ENCODE results near the gene CYTL1. TPM values are rescaled to one million over a fixed set of nuclear protein-coding genes. Genes with fewer than 3 reads are reported as not detected.
"Not testable (repeated sequence)": the region's sequence is repeated elsewhere in the genome, so short reads cannot be mapped to it uniquely, and the experiment has no call there.

Gene CYTL1
- total RNA-seq, 1 experiment from 2014 or later: not detected

GRCh38 chr4:5010984-5011383, 8.3 kb downstream of the CYTL1 start:
- no peak for DNase-seq
- no peaks in the 10 kb centered on the region for H3K4me1 ChIP-seq (replicated peaks; ENCODE audit: insufficient read depth)
- POLR2A ChIA-PET (ENCODE audit: unreplicated experiment): no interaction called here

DNA sequence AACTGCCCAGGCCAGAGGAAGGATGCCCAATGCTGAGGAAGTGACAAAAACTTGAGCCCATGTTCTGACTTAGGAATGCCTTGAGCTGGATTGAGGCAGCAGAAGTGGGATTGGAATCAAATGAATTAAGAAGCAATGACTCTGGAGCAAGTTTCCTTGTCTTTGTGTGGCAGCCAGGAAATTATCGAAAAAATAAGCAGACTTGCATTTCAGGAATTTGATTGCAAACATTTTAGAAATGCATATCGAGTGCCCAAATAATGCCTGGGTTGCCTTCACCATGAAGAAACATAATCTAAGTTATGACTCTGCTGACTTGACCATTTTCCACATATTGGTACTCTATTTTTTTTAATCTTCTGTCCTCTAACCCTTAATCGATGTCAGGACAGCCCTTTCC, 9.5 kb downstream of the CYTL1 start:
- H3K4me2 ChIP-seq: no peak overlapping the region
- H3F3A ChIP-seq (ENCODE audit: insufficient read depth, low read depth): no peaks in the 10 kb centered on the region
- BruUV-seq (replicated peaks): no TSS peak
- no peak for TF ChIP-seq EZH2 (IDR thresholded peaks at IDR 0.05; ENCODE audit: low read depth)
- TF ChIP-seq, protein P1, sequence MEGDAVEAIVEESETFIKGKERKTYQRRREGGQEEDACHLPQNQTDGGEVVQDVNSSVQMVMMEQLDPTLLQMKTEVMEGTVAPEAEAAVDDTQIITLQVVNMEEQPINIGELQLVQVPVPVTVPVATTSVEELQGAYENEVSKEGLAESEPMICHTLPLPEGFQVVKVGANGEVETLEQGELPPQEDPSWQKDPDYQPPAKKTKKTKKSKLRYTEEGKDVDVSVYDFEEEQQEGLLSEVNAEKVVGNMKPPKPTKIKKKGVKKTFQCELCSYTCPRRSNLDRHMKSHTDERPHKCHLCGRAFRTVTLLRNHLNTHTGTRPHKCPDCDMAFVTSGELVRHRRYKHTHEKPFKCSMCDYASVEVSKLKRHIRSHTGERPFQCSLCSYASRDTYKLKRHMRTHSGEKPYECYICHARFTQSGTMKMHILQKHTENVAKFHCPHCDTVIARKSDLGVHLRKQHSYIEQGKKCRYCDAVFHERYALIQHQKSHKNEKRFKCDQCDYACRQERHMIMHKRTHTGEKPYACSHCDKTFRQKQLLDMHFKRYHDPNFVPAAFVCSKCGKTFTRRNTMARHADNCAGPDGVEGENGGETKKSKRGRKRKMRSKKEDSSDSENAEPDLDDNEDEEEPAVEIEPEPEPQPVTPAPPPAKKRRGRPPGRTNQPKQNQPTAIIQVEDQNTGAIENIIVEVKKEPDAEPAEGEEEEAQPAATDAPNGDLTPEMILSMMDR (conservative IDR thresholded peaks at IDR 0.05): no peak
- intact Hi-C loops (cut with micrococcal nuclease; ENCODE audit: unreplicated experiment): no loop called here
- no peak overlapping the region for H3K27ac ChIP-seq
- no peak overlapping the region for H3K4me3 ChIP-seq
- H3K4me1 ChIP-seq (replicated peaks; ENCODE audit: insufficient read depth): no peaks in the 10 kb centered on the region
- H3K27me3 ChIP-seq (ENCODE audit: insufficient read depth, low read depth): peaks cover 85% of the 10 kb centered on the region
- no peaks in the 10 kb centered on the region for H3K36me3 ChIP-seq (ENCODE audit: low read depth)
- H3K9me3 ChIP-seq (ENCODE audit: insufficient read depth, low read depth): no peaks in the 10 kb centered on the region
- no peaks in the 10 kb centered on the region for H4K20me1 ChIP-seq (ENCODE audit: insufficient read depth)
- POLR2A ChIA-PET (ENCODE audit: unreplicated experiment): no interaction called here
- no peaks in the 10 kb centered on the region for H3K79me2 ChIP-seq (ENCODE audit: low read depth)
- no peak overlapping the region for H2AFZ ChIP-seq
- CTCF ChIA-PET: no interaction called here
- no peaks in the 10 kb centered on the region for H3K9me2 ChIP-seq (ENCODE audit: insufficient read depth)
- no peak for DNase-seq

More at GRCh38 chr4:5010984-5011383, 8.3 kb downstream of the CYTL1 start:
- no peak overlapping the region for H3K27ac ChIP-seq
- no peak overlapping the region for H3K4me3 ChIP-seq
- H3K9me3 ChIP-seq (ENCODE audit: insufficient read depth, low read depth): no peaks in the 10 kb centered on the region
- intact Hi-C loops (cut with micrococcal nuclease; ENCODE audit: unreplicated experiment): no loop called here
- H3K27me3 ChIP-seq (ENCODE audit: insufficient read depth, low read depth): peaks cover 82% of the 10 kb centered on the region
- CTCF ChIA-PET: no interaction called here
- no peaks in the 10 kb centered on the region for H3K9me2 ChIP-seq (ENCODE audit: insufficient read depth)
- no peaks in the 10 kb centered on the region for H3K36me3 ChIP-seq (ENCODE audit: low read depth)
- no TSS peak for BruUV-seq (replicated peaks)
- H4K20me1 ChIP-seq (ENCODE audit: insufficient read depth): no peaks in the 10 kb centered on the region
- no peaks in the 10 kb centered on the region for H3F3A ChIP-seq (ENCODE audit: insufficient read depth, low read depth)
- TF ChIP-seq, protein P1 (conservative IDR thresholded peaks at IDR 0.05): no peak
- TF ChIP-seq EZH2 (IDR thresholded peaks at IDR 0.05; ENCODE audit: low read depth): no peak
- H2AFZ ChIP-seq: no peak overlapping the region
- H3K79me2 ChIP-seq (ENCODE audit: low read depth): no peaks in the 10 kb centered on the region
- no peak overlapping the region for H3K4me2 ChIP-seq

DNA sequence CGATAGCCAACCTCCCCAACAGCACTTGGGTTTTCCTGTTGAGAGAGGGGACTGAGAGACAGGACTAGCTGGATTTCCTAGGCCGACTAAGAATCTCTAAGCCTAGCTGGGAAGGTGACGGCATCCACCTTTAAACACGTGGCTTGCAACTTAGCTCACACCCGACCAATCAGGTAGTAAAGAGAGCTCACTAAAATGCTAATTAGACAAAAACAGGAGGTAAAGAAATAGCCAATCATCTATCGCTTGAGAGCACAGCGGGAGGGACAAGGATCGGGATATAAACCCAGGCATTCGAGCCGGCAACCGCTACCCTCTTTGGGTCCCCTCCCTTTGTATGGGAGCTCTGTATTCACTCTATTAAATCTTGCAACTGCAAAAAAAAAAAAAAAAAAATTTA, 12.3 kb downstream of the CYTL1 start:
- DNase-seq; BruUV-seq (replicated peaks); POLR2A ChIA-PET (ENCODE audit: unreplicated experiment): not testable (repeated sequence)

DNA sequence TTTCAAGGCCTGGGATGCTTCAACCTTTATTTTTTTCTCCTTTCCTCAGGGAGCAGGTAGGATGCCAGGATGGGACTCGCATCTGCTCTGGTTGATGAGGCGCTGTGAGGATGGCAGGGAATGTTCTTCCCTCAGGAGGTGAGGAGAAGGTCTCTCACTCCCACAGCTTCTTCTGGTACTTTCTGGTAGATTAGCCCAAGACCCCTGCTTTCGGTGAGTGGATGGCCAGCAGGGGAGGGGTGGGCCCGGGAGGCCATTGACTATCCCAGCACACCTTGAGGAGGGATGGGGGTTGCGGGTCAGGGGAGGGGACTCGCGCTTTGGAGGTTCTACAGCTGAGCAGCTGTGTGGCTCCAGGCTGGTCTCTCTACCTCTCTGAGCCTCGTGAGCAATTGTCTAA, 14.8 kb downstream of the CYTL1 start:
- POLR2A ChIA-PET (ENCODE audit: unreplicated experiment): no interaction called here
- Histone ChIP-seq H4K20me1 (ENCODE audit: insufficient read depth) (no peaks in the 10 kb centered on the region), H3F3A (ENCODE audit: insufficient read depth, low read depth) (no peaks in the 10 kb centered on the region), H3K9me2 (ENCODE audit: insufficient read depth) (no peaks in the 10 kb centered on the region), H3K4me2 (no peak overlapping the region), H3K4me1 (replicated peaks; ENCODE audit: insufficient read depth) (no peaks in the 10 kb centered on the region), H3K79me2 (ENCODE audit: low read depth) (no peaks in the 10 kb centered on the region), H3K9me3 (ENCODE audit: insufficient read depth, low read depth) (no peaks in the 10 kb centered on the region), H2AFZ (no peak overlapping the region), H3K27me3 (ENCODE audit: insufficient read depth, low read depth) (peaks cover 62% of the 10 kb centered on the region), H3K36me3 (ENCODE audit: low read depth) (no peaks in the 10 kb centered on the region), H3K27ac (no peak overlapping the region), H3K4me3 (no peak overlapping the region)
- DNase-seq: no peak
- intact Hi-C loops (cut with micrococcal nuclease; ENCODE audit: unreplicated experiment): no loop called here
- TF ChIP-seq, protein P1 (conservative IDR thresholded peaks at IDR 0.05): no peak
- TF ChIP-seq EZH2 (IDR thresholded peaks at IDR 0.05; ENCODE audit: low read depth): no peak
- CTCF ChIA-PET: no interaction called here
- BruUV-seq (replicated peaks): no TSS peak

More for the DNA sequence above, 12.3 kb downstream of the CYTL1 start:
- H3K27me3 ChIP-seq (ENCODE audit: insufficient read depth, low read depth): peaks cover 79% of the 10 kb centered on the region
- H3K36me3 ChIP-seq (ENCODE audit: low read depth); H3K4me2 ChIP-seq; H2AFZ ChIP-seq; intact Hi-C loops (cut with micrococcal nuclease; ENCODE audit: unreplicated experiment); H3K9me3 ChIP-seq (ENCODE audit: insufficient read depth, low read depth); H3K79me2 ChIP-seq (ENCODE audit: low read depth); CTCF ChIA-PET; H3K4me3 ChIP-seq; H3K27ac ChIP-seq; H3K4me1 ChIP-seq (replicated peaks; ENCODE audit: insufficient read depth); H3F3A ChIP-seq (ENCODE audit: insufficient read depth, low read depth); H4K20me1 ChIP-seq (ENCODE audit: insufficient read depth); H3K9me2 ChIP-seq (ENCODE audit: insufficient read depth): not testable (repeated sequence)

Measured in PC-9 (cell line).